SK-N-SH (cell line): ENCODE data around the gene MAD2L2.

ENCODE experiments used
- POLR2AphosphoS5 ChIP-seq: IDR thresholded peaks from 2 replicates; pipeline ENCODE4 v1.6.1; 2012; ENCODE audit warnings: low read depth, low read length
- TAF1 ChIP-seq: IDR thresholded peaks from 2 replicates; pipeline ENCODE4 v1.6.1; 2012; ENCODE audit warnings: low read depth, mild to moderate bottlenecking, low read length, moderate library complexity, borderline replicate concordance
- TF ChIP-seq, protein P1 (sequence below): fragments of 200-600 bp; sonication (generic); IDR thresholded peaks from 2 replicates; pipeline ENCODE4 v1.6.1; 2017; ENCODE audit warnings: antibody characterized with exemption, mild to moderate bottlenecking, moderate library complexity

DNA sequence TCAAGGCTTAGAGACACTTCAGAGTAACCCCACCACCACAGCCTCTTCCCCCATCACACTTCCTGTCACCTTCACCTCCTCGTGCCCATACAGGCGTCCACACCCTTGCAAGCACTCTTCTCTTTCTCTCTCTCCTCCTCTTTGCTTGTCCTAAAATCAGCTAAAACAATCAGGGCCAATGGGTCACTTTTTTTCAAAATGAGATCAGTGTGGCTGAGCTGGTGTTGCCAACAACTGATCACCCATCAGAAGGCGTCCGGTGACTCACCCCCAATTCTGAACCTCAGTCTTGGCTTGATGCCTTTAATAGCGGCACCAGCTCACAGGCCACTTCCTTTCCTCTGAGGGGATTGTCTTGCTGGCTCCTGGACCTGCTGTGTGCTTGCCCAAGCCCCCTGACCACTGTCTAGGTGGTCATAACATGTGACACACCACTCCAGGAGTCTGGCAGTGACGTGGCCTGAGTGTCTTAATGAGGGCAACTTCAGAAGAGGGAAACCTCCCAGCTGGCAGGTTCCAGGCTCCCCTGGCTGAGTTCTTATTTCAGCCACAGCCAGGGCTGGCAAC, 12.2 kb upstream of the MAD2L2 start:
- TF ChIP-seq, protein P1, sequence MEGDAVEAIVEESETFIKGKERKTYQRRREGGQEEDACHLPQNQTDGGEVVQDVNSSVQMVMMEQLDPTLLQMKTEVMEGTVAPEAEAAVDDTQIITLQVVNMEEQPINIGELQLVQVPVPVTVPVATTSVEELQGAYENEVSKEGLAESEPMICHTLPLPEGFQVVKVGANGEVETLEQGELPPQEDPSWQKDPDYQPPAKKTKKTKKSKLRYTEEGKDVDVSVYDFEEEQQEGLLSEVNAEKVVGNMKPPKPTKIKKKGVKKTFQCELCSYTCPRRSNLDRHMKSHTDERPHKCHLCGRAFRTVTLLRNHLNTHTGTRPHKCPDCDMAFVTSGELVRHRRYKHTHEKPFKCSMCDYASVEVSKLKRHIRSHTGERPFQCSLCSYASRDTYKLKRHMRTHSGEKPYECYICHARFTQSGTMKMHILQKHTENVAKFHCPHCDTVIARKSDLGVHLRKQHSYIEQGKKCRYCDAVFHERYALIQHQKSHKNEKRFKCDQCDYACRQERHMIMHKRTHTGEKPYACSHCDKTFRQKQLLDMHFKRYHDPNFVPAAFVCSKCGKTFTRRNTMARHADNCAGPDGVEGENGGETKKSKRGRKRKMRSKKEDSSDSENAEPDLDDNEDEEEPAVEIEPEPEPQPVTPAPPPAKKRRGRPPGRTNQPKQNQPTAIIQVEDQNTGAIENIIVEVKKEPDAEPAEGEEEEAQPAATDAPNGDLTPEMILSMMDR, result no peak
- no peak for TF ChIP-seq TAF1
- TF ChIP-seq POLR2AphosphoS5, result no peak
